ENCODE results near the gene CD69.
"Not testable (repeated sequence)": the region's sequence is repeated elsewhere in the genome, so short reads cannot be mapped to it uniquely, and the experiment has no call there.

The CD69 gene

DNA sequence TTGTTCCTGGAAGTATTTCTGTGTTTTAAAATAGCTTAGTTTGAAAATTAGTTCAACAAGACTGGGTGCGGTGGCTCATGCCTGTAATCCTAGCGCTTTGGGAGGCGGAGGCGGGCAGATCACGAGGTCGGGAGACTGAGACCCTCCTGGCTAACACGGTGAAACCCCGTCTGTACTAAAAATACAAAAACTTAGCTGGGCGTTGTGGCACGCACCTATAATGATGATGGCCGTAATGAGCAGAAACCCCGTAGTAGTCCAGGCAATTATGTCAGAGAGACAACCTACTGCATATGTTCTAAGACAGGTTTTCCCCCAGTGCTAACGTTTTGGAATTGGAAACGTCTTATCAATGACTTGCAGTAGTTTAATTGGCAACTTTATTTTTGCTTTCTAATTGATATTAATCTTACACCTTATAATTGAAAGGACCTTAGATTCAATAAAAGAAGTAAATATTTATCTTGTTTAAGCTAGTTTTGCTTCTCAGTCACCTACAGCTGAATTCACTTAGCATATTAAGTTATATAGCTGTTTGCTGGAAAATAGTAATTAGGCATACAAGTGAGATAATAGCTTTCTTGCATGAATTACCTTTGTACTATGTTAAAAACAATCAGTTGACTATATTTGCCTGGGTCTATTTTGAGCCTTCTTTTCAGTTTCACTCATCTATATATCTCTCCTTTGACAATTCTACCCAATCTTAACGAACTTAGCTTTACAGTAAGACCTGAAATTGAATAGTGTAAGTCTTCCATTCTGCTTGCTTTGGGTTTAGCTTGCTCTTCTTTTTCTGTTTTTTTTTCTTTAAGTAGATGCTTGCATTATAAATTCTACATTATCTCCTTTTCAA, 43.4 kb downstream of the CD69 start:
- FAIRE-seq = no peak
- no peak for DNase-seq (ENCODE audit: insufficient read length, low spot score)
- TF ChIP-seq, protein P1, sequence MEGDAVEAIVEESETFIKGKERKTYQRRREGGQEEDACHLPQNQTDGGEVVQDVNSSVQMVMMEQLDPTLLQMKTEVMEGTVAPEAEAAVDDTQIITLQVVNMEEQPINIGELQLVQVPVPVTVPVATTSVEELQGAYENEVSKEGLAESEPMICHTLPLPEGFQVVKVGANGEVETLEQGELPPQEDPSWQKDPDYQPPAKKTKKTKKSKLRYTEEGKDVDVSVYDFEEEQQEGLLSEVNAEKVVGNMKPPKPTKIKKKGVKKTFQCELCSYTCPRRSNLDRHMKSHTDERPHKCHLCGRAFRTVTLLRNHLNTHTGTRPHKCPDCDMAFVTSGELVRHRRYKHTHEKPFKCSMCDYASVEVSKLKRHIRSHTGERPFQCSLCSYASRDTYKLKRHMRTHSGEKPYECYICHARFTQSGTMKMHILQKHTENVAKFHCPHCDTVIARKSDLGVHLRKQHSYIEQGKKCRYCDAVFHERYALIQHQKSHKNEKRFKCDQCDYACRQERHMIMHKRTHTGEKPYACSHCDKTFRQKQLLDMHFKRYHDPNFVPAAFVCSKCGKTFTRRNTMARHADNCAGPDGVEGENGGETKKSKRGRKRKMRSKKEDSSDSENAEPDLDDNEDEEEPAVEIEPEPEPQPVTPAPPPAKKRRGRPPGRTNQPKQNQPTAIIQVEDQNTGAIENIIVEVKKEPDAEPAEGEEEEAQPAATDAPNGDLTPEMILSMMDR (IDR thresholded peaks at IDR 0.05; ENCODE audit: insufficient read depth, missing control alignments) = no peak

DNA sequence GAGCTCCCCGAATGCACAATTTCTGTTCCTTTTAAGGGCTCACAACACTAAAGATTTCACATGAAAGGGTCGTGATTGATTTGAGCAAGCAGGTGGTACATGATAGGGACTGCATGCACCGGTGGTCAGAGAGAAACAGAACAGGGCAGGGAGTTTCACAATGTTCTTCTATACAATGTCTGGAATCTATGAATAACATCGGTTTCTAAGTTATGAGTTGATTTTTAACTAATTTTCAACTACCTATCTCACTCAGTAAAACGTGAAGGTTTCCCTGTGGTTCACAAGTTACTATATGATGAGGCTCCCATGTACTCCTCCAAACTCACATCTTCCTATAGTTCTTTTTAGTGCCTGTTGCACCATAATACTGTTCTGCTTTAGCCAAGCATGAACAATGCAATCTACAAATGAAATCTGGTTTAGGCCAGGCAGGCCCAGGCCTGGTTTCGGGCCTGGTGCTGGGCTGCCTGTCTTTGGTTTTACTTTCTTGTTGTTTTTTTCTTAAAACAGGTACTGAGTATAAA, 47.6 kb downstream of the CD69 start:
- FAIRE-seq; DNase-seq (ENCODE audit: insufficient read length, low spot score): not testable (repeated sequence)

DNA sequence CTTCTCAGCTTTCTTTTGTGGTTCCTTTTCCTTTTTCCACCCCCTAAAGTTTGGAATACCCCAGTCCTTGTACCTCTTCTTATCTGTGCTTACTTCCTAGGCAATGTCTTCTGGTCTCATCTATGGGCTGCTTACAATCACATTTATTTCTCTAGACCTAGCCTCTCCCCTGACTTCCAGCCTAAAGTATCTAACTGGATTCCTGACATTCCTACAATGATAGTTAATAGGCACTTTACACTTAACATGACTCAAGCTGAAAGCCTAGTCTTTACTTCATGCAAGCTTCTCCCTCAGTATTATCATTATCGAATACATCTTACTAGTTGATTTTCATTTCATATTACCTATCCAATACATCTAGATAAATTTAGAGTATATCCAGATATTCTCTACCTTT, 49.0 kb downstream of the CD69 start:
- no peak for FAIRE-seq
- TF ChIP-seq, protein P1 (IDR thresholded peaks at IDR 0.05; ENCODE audit: insufficient read depth, missing control alignments) = no peak
- DNase-seq (ENCODE audit: insufficient read length, low spot score) = no peak

DNA sequence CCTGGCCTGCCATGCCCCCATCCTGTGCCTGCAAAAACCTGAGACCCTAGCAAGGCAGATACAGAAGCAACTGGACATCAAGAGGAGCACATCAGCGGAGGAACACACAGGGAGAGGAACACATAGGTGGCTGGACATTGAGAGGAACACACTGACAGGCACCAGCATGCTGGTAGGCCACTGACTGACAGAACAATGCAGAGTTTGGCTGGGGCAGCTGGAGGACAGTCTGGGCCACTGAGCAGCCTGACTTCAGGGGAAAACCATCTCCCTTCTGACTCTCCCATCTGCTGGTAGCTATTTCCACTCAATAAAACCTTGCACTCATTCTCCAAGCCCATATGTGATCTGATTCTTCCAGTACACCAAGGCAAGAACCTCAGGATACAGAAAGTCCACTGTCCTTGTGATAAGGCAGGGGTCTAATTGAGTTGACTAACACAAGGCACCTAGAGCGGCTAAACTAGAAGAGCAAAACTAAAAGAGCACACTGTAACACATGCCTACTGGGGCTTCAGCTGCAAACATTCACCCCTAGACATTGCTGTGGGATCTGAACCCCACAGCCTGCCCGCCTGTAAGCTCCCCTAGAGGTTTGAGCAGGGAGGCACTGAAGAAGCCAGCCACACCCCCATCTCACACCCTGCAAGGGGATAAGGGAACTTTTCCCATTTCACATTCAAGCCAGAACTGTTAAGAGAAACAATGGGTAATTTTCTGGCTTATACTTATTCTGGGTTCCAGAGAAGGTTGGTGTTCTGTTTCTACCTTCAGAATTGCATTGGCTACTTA, 49.9 kb downstream of the CD69 start:
- FAIRE-seq = no peak
- DNase-seq (ENCODE audit: insufficient read length, low spot score) = no peak
- TF ChIP-seq, protein P1 (IDR thresholded peaks at IDR 0.05; ENCODE audit: insufficient read depth, missing control alignments) = no peak

DNA sequence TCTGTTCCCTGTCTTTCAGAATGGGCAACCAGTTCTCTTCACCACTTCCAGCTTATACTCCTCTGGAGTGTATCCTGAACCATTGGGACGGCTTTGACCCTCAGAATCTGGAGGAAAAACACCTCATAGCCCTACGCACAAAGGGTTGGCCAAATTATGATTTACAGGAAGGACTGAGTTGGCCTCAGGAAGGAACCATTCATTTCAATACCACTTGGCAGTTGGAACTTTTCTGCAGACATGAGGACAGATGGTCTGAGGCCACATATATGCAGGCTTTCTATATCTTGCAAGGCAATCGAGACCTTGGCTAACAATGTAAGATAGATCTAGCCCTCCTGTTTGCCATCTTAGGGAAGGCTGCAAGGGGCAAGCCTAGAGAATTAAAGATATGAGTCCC, 51.8 kb downstream of the CD69 start:
- FAIRE-seq (no peak), DNase-seq (ENCODE audit: insufficient read length, low spot score) (no peak)
- TF ChIP-seq, protein P1 (IDR thresholded peaks at IDR 0.05; ENCODE audit: insufficient read depth, missing control alignments) = no peak

DNA sequence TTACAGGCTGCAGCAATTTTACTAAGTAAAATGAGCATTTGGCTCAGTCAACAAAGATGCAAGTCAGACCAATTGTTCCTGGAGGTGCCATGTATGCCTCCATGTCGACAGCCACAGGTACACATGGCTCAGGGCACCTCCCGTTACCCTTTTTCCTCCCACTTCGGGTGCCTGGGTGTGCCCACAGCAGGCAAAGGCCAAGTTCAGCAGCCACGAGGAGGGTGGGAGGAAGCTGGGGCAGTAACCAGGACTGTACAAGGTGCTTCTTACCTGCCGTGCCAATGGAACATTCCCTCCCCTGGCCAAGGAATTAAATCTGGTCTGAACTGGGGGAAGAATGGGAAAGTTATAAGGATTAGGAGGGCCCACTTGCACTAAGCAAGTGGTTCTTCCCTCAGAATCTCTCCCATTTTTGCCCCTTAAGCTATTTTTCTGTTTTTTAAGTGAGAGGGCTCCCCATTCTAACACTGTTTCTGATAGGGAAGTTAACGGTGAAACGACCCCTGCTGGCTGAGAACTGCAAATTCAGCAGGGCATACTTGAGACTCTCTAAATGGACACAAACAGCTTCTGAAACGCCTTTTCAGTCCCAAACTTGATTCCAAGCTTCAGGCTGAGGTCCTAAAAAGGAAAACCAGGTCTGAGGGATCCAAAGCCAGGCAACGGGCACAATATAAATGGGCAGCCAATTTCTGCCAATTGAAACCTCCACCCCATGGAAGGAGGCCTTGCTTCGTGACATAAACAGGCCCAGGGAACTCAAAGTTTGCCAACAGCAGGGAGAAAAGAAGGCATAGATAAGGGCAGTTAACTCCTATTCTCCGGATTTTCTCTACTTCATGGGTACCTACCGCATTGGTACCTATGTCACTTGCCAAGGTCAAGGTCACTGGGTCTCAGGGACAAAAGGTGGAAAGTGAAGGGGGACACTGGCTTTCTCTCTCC, 52.6 kb downstream of the CD69 start:
- TF ChIP-seq, protein P1 (IDR thresholded peaks at IDR 0.05; ENCODE audit: insufficient read depth, missing control alignments) = peak; percentile 70
- no peak for FAIRE-seq
- DNase-seq (ENCODE audit: insufficient read length, low spot score) = peak; percentile 10

DNA sequence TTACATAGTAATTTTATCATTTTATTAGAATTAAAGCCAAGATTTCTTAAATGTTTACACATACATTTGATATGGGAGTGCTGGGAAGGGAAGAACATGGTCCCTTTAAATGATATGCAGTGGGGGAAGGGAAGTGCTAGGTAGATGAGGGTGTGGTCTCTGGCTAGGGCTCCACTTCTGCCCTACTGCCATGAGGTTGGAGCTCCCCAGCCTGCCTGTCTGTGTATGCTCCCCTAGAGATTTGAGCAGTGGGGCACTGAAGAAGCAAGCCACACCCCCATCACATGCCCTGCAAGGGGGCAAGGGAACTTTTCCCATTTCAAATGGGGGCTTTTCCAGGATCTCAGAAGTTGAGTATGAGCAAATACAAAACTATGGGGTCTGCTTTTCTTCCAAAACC, 53.3 kb downstream of the CD69 start:
- no peak for FAIRE-seq
- TF ChIP-seq, protein P1 (IDR thresholded peaks at IDR 0.05; ENCODE audit: insufficient read depth, missing control alignments) = no peak
- DNase-seq (ENCODE audit: insufficient read length, low spot score) = no peak
